DND-41 (cell line): Measurements from ENCODE around the gene CARD19.

Source experiments
- ATAC-seq: fragments of 200-7000 bp; cut with Tn5 transposase; 3 replicates; pipeline ENCODE4 v1.9.1; 2021; ENCODE audit warnings: low read depth; ENCODE audit not compliant: insufficient read depth
- DNase-seq: peaks from one replicate; pipeline ENCODE4 v3.0.0-alpha.2; 2020
- H2AFZ ChIP-seq: 2 replicates; pipeline ENCODE4 v1.6.0; 2012; ENCODE audit warnings: low read depth, low read length
- H3K27ac ChIP-seq: 2 replicates; pipeline ENCODE4 v1.5.1; 2012; ENCODE audit warnings: low read length, inconsistent platforms
- H3K27me3 ChIP-seq: fragments of 200-600 bp; sonication (generic); 2 replicates; pipeline ENCODE4 v1.6.0; 2012; ENCODE audit warnings: low read length, mild to moderate bottlenecking, inconsistent platforms; ENCODE audit not compliant: insufficient read depth, poor library complexity
- H3K36me3 ChIP-seq: 2 replicates; pipeline ENCODE4 v1.5.1; 2012; ENCODE audit warnings: low read length, inconsistent platforms; ENCODE audit not compliant: insufficient read depth
- H3K4me1 ChIP-seq: 2 replicates; pipeline ENCODE4 v1.5.1; 2012; ENCODE audit warnings: mild to moderate bottlenecking, low read length; ENCODE audit not compliant: insufficient read depth
- H3K4me2 ChIP-seq: 2 replicates; pipeline ENCODE4 v1.6.0; 2012; ENCODE audit warnings: mild to moderate bottlenecking, moderate library complexity, low read length, inconsistent platforms; ENCODE audit not compliant: insufficient read depth
- H3K4me3 ChIP-seq, 2 experiments: fragments of 200-600 bp in 1 of 2; shearing (Covaris generic) in 1 of 2; 2 replicates each; pipeline ENCODE4 v1.5.1; 2012 to 2016; ENCODE audit warnings: inconsistent platforms in 2 of 2, low read length in 2 of 2, mild to moderate bottlenecking in 2 of 2, low read depth in 1 of 2, moderate library complexity in 1 of 2
- H3K79me2 ChIP-seq: 2 replicates; pipeline ENCODE4 v1.6.0; 2012; ENCODE audit warnings: low read length, inconsistent platforms; ENCODE audit not compliant: insufficient read depth
- H3K9ac ChIP-seq: 2 replicates; pipeline ENCODE4 v1.6.0; 2012; ENCODE audit warnings: low read depth, mild to moderate bottlenecking, inconsistent platforms, low read length, moderate library complexity
- H3K9me3 ChIP-seq: 2 replicates; pipeline ENCODE4 v1.5.1; 2012; ENCODE audit warnings: low read length, moderate library complexity, mild to moderate bottlenecking, inconsistent platforms; ENCODE audit not compliant: insufficient read depth, severe bottlenecking
- H4K20me1 ChIP-seq: 2 replicates; pipeline ENCODE4 v1.6.0; 2012; ENCODE audit warnings: low read length; ENCODE audit not compliant: insufficient read depth
- EZH2 ChIP-seq: IDR thresholded peaks from 3 replicates; pipeline ENCODE4 v1.6.1; 2012; ENCODE audit warnings: borderline replicate concordance, low read depth, mild to moderate bottlenecking, moderate library complexity, low read length, inconsistent platforms; ENCODE audit not compliant: severe bottlenecking
- TF ChIP-seq, protein P1 (sequence below): IDR thresholded peaks from 2 replicates; pipeline ENCODE4 v1.5.1; 2012; ENCODE audit warnings: borderline replicate concordance, low read length, moderate library complexity, mild to moderate bottlenecking; ENCODE audit not compliant: poor library complexity, severe bottlenecking; ENCODE audit errors: extremely low read depth

Gene CARD19

GRCh38 chr9:93089481-93089991, 6.5 kb upstream of the CARD19 start:
- Histone ChIP-seq H4K20me1 (no peaks in the 10 kb centered on the region), H3K4me2 (no peak overlapping the region), H2AFZ (no peak overlapping the region), H3K27me3 (no peaks in the 10 kb centered on the region), H3K4me1 (peaks cover 3% of the 10 kb centered on the region), H3K36me3 (no peaks in the 10 kb centered on the region), H3K79me2 (no peaks in the 10 kb centered on the region), H3K9me3 (no peaks in the 10 kb centered on the region), H3K27ac (no peak overlapping the region), H3K4me3 (no peak overlapping the region), H3K9ac (no peak overlapping the region)
- DNase-seq (no peak), ATAC-seq (no peak)
- TF ChIP-seq, protein P1, sequence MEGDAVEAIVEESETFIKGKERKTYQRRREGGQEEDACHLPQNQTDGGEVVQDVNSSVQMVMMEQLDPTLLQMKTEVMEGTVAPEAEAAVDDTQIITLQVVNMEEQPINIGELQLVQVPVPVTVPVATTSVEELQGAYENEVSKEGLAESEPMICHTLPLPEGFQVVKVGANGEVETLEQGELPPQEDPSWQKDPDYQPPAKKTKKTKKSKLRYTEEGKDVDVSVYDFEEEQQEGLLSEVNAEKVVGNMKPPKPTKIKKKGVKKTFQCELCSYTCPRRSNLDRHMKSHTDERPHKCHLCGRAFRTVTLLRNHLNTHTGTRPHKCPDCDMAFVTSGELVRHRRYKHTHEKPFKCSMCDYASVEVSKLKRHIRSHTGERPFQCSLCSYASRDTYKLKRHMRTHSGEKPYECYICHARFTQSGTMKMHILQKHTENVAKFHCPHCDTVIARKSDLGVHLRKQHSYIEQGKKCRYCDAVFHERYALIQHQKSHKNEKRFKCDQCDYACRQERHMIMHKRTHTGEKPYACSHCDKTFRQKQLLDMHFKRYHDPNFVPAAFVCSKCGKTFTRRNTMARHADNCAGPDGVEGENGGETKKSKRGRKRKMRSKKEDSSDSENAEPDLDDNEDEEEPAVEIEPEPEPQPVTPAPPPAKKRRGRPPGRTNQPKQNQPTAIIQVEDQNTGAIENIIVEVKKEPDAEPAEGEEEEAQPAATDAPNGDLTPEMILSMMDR = no peak
- no peak for TF ChIP-seq EZH2

- peaks cover 10% of the 10 kb centered on the region for H3K4me1 ChIP-seq
- no peaks in the 10 kb centered on the region for H3K79me2 ChIP-seq
- DNase-seq (no peak), ATAC-seq (no peak)
- no peaks in the 10 kb centered on the region for H4K20me1 ChIP-seq
- H3K4me3 ChIP-seq = no peak overlapping the region
- H3K27ac ChIP-seq = no peak overlapping the region
- H2AFZ ChIP-seq = no peak overlapping the region
- no peaks in the 10 kb centered on the region for H3K27me3 ChIP-seq
- H3K9me3 ChIP-seq = no peaks in the 10 kb centered on the region
- no peak overlapping the region for H3K4me2 ChIP-seq
- no peak overlapping the region for H3K9ac ChIP-seq
- no peaks in the 10 kb centered on the region for H3K36me3 ChIP-seq
- TF ChIP-seq EZH2 = no peak
- TF ChIP-seq, protein P1 = no peak
Measured at GRCh38 chr9:93090091-93090655, 5.8 kb upstream of the CARD19 start.

GRCh38 chr9:93091056-93091452, 5.0 kb upstream of the CARD19 start:
- H2AFZ ChIP-seq = no peak overlapping the region
- H3K4me2 ChIP-seq = no peak overlapping the region
- DNase-seq = no peak
- no peak for ATAC-seq
- H3K4me1 ChIP-seq = peaks cover 11% of the 10 kb centered on the region
- H3K4me3 ChIP-seq = no peak overlapping the region
- no peaks in the 10 kb centered on the region for H3K36me3 ChIP-seq
- H3K9ac ChIP-seq = no peak overlapping the region
- H3K79me2 ChIP-seq = no peaks in the 10 kb centered on the region
- H3K27ac ChIP-seq = no peak overlapping the region
- no peaks in the 10 kb centered on the region for H3K27me3 ChIP-seq
- H3K9me3 ChIP-seq = no peaks in the 10 kb centered on the region
- no peaks in the 10 kb centered on the region for H4K20me1 ChIP-seq
- TF ChIP-seq, protein P1 = no peak
- TF ChIP-seq EZH2 = no peak
